Left ventricle myocardium inferior (tissue), 1 donor: ENCODE results near the gene ERGIC3. TPM values are rescaled to one million over a fixed set of nuclear protein-coding genes. Genes with fewer than 3 reads are reported as not detected.

Experiments used
- DNase-seq: peaks from one replicate; pipeline ENCODE4 v3.0.0-alpha.2; 2020
- H3K27ac ChIP-seq: fragments of 200-600 bp; replicated peaks from 2 replicates; pipeline ENCODE4 v1.8.0; 2021
- H3K27me3 ChIP-seq: fragments of 200-600 bp; 2 replicates; pipeline ENCODE4 v1.8.0; 2021; ENCODE audit warnings: low read depth
- H3K36me3 ChIP-seq: fragments of 200-600 bp; 2 replicates; pipeline ENCODE4 v1.8.0; 2021
- H3K4me1 ChIP-seq: fragments of 200-600 bp; 2 replicates; pipeline ENCODE4 v1.8.0; 2021
- H3K4me3 ChIP-seq: fragments of 200-600 bp; 2 replicates; pipeline ENCODE4 v1.8.0; 2021; ENCODE audit warnings: mild to moderate bottlenecking, moderate library complexity
- H3K9me3 ChIP-seq: fragments of 200-600 bp; replicated peaks from 2 replicates; pipeline ENCODE4 v1.8.0; 2021
- CTCF ChIP-seq: fragments of 200-600 bp; IDR thresholded peaks from 2 replicates; pipeline ENCODE4 v1.8.0; 2021; ENCODE audit warnings: antibody characterized with exemption, mild to moderate bottlenecking, borderline replicate concordance
- intact Hi-C: fragments of 100-400 bp; cut with micrococcal nuclease; formaldehyde crosslinking; loops from one replicate; pipeline ENCODE4 v1.11.0; 2022
- total RNA-seq: library from RNA; stranded (reverse); fragmentation: NEBNext Ultra II Directional; extraction: Animal tissue kit (Norgen Biotek cat#: 25700); gene quantifications from one replicate; pipeline ENCODE4 v1.2.1, GENCODE V29; 2021
- donor health status: DM: no; HTN: yes; CAD: no; lungs with severe emphysema.

ERGIC3 gene
- total RNA-seq, 1 donor from 2014 or later: 103 TPM

GRCh38 chr20:35571555-35571954 is 29.7 kb downstream of the ERGIC3 start:
- Histone ChIP-seq H3K4me1 (no peaks in the 10 kb centered on the region), H3K27ac (no peak overlapping the region), H3K27me3 (no peaks in the 10 kb centered on the region), H3K36me3 (peaks cover 6% of the 10 kb centered on the region), H3K9me3 (peaks cover 22% of the 10 kb centered on the region), H3K4me3 (no peak overlapping the region)
- no peak for DNase-seq
- intact Hi-C loops: no loop called here
- no peak for TF ChIP-seq CTCF

- no peaks in the 10 kb centered on the region for H3K4me1 ChIP-seq
- intact Hi-C loops: no loop called here
- no peak overlapping the region for H3K4me3 ChIP-seq
- H3K9me3 ChIP-seq: peaks cover 22% of the 10 kb centered on the region
- H3K27me3 ChIP-seq: no peaks in the 10 kb centered on the region
- peaks cover 6% of the 10 kb centered on the region for H3K36me3 ChIP-seq
- no peak for TF ChIP-seq CTCF
- no peak overlapping the region for H3K27ac ChIP-seq
- no peak for DNase-seq
Observed at GRCh38 chr20:35572838-35573237, 31.0 kb downstream of the ERGIC3 start.

- TF ChIP-seq CTCF: no peak
- DNase-seq: no peak
Observed at GRCh38 chr20:35575958-35576357, 34.1 kb downstream of the ERGIC3 start.

GRCh38 chr20:35576816-35577215 is 34.9 kb downstream of the ERGIC3 start:
- no peak overlapping the region for H3K27ac ChIP-seq
- no peak for DNase-seq

More at GRCh38 chr20:35575958-35576357, 34.1 kb downstream of the ERGIC3 start:
- Histone ChIP-seq H3K4me3 (no peak overlapping the region), H3K4me1 (no peaks in the 10 kb centered on the region), H3K36me3 (peaks cover 6% of the 10 kb centered on the region), H3K27me3 (no peaks in the 10 kb centered on the region), H3K27ac (no peak overlapping the region), H3K9me3 (peaks cover 24% of the 10 kb centered on the region)
- intact Hi-C loops: no loop called here

GRCh38 chr20:35578469-35578868 is 36.6 kb downstream of the ERGIC3 start:
- no peaks in the 10 kb centered on the region for H3K4me1 ChIP-seq
- DNase-seq: no peak
- intact Hi-C loops: no loop called here
- no peak overlapping the region for H3K4me3 ChIP-seq
- H3K27me3 ChIP-seq: no peaks in the 10 kb centered on the region
- no peak overlapping the region for H3K27ac ChIP-seq
- H3K9me3 ChIP-seq: peaks cover 24% of the 10 kb centered on the region
- no peaks in the 10 kb centered on the region for H3K36me3 ChIP-seq
- TF ChIP-seq CTCF: no peak

More at GRCh38 chr20:35576816-35577215, 34.9 kb downstream of the ERGIC3 start:
- no peak overlapping the region for H3K4me3 ChIP-seq
- no peaks in the 10 kb centered on the region for H3K4me1 ChIP-seq
- intact Hi-C loops: no loop called here
- H3K9me3 ChIP-seq: peaks cover 32% of the 10 kb centered on the region
- no peaks in the 10 kb centered on the region for H3K27me3 ChIP-seq
- no peak for TF ChIP-seq CTCF
- peaks cover 6% of the 10 kb centered on the region for H3K36me3 ChIP-seq

- no peak overlapping the region for H3K27ac ChIP-seq
Observed at GRCh38 chr20:35579196-35579595, 37.3 kb downstream of the ERGIC3 start.

More at GRCh38 chr20:35579196-35579595, 37.3 kb downstream of the ERGIC3 start:
- no peaks in the 10 kb centered on the region for H3K36me3 ChIP-seq
- no peaks in the 10 kb centered on the region for H3K27me3 ChIP-seq
- TF ChIP-seq CTCF: no peak
- H3K4me1 ChIP-seq: no peaks in the 10 kb centered on the region
- peaks cover 17% of the 10 kb centered on the region for H3K9me3 ChIP-seq
- DNase-seq: no peak
- H3K4me3 ChIP-seq: no peak overlapping the region
- intact Hi-C loops: no loop called here
